NB4 (cell line): ENCODE results near the gene LMOD3.

Experiments used
- DNase-seq: peaks from one replicate; pipeline ENCODE4 v3.0.0; 2010; ENCODE audit warnings: low read depth
- H3K4me3 ChIP-seq: one replicate; pipeline ENCODE4 v1.5.1; 2011; ENCODE audit warnings: mild to moderate bottlenecking, low read depth, low read length, moderate library complexity
- CTCF ChIP-seq: IDR thresholded peaks from one replicate; pipeline ENCODE4 v1.5.1; 2012; ENCODE audit warnings: low read depth, low read length
- MAX ChIP-seq: IDR thresholded peaks from 2 replicates; pipeline ENCODE4 v1.6.1; 2011; ENCODE audit warnings: low read depth, low read length
- MYC ChIP-seq: IDR thresholded peaks from 2 replicates; pipeline ENCODE4 v1.6.1; 2011; ENCODE audit warnings: low read depth, low read length
- POLR2A ChIP-seq: IDR thresholded peaks from 2 replicates; pipeline ENCODE4 v1.6.1; 2011; ENCODE audit warnings: mild to moderate bottlenecking; ENCODE audit not compliant: insufficient read length; ENCODE audit errors: extremely low read depth

Gene LMOD3

GRCh38 chr3:69085833-69086722 lies 36.3 kb downstream of the LMOD3 start:
- TF ChIP-seq MAX (no peak), CTCF (no peak)
- DNase-seq: peak; percentile 85
- H3K4me3 ChIP-seq: peak overlapping the region; percentile 84

- peak overlapping the region; percentile 84 for H3K4me3 ChIP-seq
- peak; percentile 45 for DNase-seq
- TF ChIP-seq POLR2A: no peak
- TF ChIP-seq CTCF: no peak
- TF ChIP-seq MAX: no peak
- no peak for TF ChIP-seq MYC
Observed at GRCh38 chr3:69085168-69085832, 37.1 kb downstream of the LMOD3 start.

GRCh38 chr3:69084326-69085167 lies 37.8 kb downstream of the LMOD3 start, which contains the start of gene ARL6IP5:
TSS of gene ARL6IP5 (plus strand) at chr3:69084937. CDS start at chr3:69085048, 111 bp downstream.
- peak; percentile 32 for TF ChIP-seq POLR2A
- peak; percentile 62 for TF ChIP-seq MAX
- TF ChIP-seq CTCF: no peak
- TF ChIP-seq MYC: peak; percentile 45; the same call in 1 of the 2 replicates
- H3K4me3 ChIP-seq: peak within 1 kb of the TSS; percentile 84
- peak; percentile 97 for DNase-seq

GRCh38 chr3:69082805-69083204 lies 39.6 kb downstream of the LMOD3 start:
- no peak for TF ChIP-seq MYC
- TF ChIP-seq MAX: no peak
- TF ChIP-seq CTCF: no peak
- TF ChIP-seq POLR2A: no peak
- H3K4me3 ChIP-seq: no peak overlapping the region
- DNase-seq: peak; percentile 91

GRCh38 chr3:69082361-69082760 lies 40.0 kb downstream of the LMOD3 start:
- no peak overlapping the region for H3K4me3 ChIP-seq
- no peak for DNase-seq
- TF ChIP-seq MAX: no peak
- no peak for TF ChIP-seq POLR2A
- TF ChIP-seq MYC: no peak
- TF ChIP-seq CTCF: no peak
